Stimulated activated memory B cell treated with anti-CD40 and anti-IgM and Interleukin-4, amounts not matched to agents 10 μg/mL and 1 μg/mL and 100 μg/mL, for 72 hours (primary cell): Measurements from ENCODE around the gene PDE1A.
A peak's percentile ranks its signal among the peaks of the same experiment; 100 is the strongest.
"Not testable (repeated sequence)": the region's sequence is repeated elsewhere in the genome, so short reads cannot be mapped to it uniquely, and the experiment has no call there.

Experiments used
- ATAC-seq: fragments of 150-1000 bp; cut with Tn5 transposase; 2 replicates; pipeline ENCODE4 v1.10.0; 2021
- H3K27ac Mint-ChIP-seq: one replicate; pipeline ENCODE4 v1.8.0; 2022; ENCODE audit warnings: mild to moderate bottlenecking, mixed read lengths
- H3K27me3 Mint-ChIP-seq: one replicate; pipeline ENCODE4 v1.8.0; 2022; ENCODE audit warnings: mixed read lengths
- H3K36me3 Mint-ChIP-seq: one replicate; pipeline ENCODE4 v1.8.0; 2022; ENCODE audit warnings: mixed read lengths
- H3K4me1 Mint-ChIP-seq: one replicate; pipeline ENCODE4 v1.8.0; 2022; ENCODE audit warnings: mixed read lengths
- H3K4me3 Mint-ChIP-seq: one replicate; pipeline ENCODE4 v1.8.0; 2022; ENCODE audit warnings: mild to moderate bottlenecking, moderate library complexity, mixed read lengths
- H3K9me3 Mint-ChIP-seq: one replicate; pipeline ENCODE4 v1.8.0; 2022; ENCODE audit warnings: mixed read lengths

PDE1A gene

DNA sequence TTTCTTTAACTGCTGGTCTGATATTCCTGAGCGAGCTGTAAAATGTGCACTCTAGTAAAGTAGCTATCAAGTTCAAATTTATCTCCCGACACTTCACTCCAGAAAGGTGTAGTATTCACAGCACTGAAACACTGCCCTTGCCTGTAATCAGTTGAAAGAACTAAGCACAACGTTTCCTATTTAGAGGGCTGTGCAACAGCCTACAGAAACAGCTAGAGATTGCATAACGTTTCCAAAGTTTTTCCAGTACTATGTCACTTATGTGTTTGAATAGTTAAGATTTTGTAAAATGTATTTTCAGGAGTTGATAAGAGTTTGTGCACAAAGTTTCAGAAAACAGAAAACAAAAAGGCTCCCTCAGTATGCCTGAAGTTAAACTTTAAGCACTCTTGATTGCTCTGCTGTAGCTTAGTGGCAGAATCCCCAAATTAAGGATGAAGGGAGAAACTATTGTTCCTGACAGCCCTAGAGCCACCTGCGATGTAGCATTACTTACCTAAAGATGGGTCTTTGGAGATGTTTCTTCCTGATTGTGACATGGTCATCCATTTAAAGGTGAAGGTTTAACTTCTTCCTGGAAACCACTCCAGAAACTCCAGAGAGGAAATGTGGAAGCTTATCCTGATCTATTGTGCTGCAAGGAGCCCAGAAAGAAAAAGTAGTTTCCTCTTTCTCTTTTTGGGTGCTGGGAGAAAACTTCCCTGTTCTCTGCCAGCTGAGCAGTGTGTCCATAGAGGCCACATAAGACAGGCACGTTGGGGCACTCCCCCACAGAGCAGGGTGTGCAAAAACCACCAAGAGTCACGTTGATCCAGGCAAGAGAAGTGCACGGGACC, 536 bp downstream of the PDE1A start:
- Mint-ChIP-seq H3K27ac (no peak overlapping the region), H3K4me3 (no peak overlapping the region), H3K9me3 (peaks cover 4% of the 10 kb centered on the region), H3K4me1 (no peaks in the 10 kb centered on the region), H3K36me3 (no peaks in the 10 kb centered on the region), H3K27me3 (no peaks in the 10 kb centered on the region)
- peak; percentile 36 for ATAC-seq

GRCh38 chr2:182422864-182423263, 4.0 kb downstream of the PDE1A start:
- H3K4me1 Mint-ChIP-seq: no peaks in the 10 kb centered on the region
- H3K36me3 Mint-ChIP-seq: no peaks in the 10 kb centered on the region
- H3K4me3 Mint-ChIP-seq: no peak overlapping the region
- no peak for ATAC-seq
- no peaks in the 10 kb centered on the region for H3K9me3 Mint-ChIP-seq
- no peaks in the 10 kb centered on the region for H3K27me3 Mint-ChIP-seq
- no peak overlapping the region for H3K27ac Mint-ChIP-seq

- Mint-ChIP-seq H3K9me3 (no peaks in the 10 kb centered on the region), H3K4me1 (no peaks in the 10 kb centered on the region), H3K36me3 (no peaks in the 10 kb centered on the region), H3K4me3 (no peak overlapping the region), H3K27ac (no peak overlapping the region), H3K27me3 (no peaks in the 10 kb centered on the region)
- ATAC-seq: no peak
Measured at GRCh38 chr2:182420669-182421068, 6.2 kb downstream of the PDE1A start.

DNA sequence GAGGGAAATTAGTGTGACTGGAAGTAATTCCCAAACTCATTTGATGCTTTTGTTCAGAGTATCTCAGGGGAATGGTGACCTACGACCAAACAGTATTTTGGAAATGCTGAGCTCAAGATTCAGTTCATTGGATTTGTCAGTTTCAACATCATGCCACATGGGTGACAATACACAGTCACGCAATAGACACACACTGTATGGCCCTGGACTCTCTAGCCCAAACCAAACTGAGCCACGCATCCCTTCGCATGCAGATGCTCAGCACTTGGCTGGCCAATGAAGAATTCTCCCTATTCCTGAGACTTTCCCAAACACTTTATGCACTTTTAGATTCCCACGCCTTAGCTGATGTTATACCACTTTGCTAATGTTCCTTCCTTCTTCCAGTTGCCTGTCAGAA, 10.0 kb downstream of the PDE1A start:
- Mint-ChIP-seq H3K27me3 (no peaks in the 10 kb centered on the region), H3K9me3 (no peaks in the 10 kb centered on the region), H3K27ac (no peak overlapping the region), H3K4me1 (no peaks in the 10 kb centered on the region), H3K4me3 (no peak overlapping the region), H3K36me3 (no peaks in the 10 kb centered on the region)
- no peak for ATAC-seq

GRCh38 chr2:182416191-182416590, 10.6 kb downstream of the PDE1A start:
- Mint-ChIP-seq H3K36me3 (no peaks in the 10 kb centered on the region), H3K27me3 (no peaks in the 10 kb centered on the region), H3K9me3 (no peaks in the 10 kb centered on the region), H3K4me1 (no peaks in the 10 kb centered on the region), H3K27ac (no peak overlapping the region), H3K4me3 (no peak overlapping the region)
- ATAC-seq: no peak

GRCh38 chr2:182415771-182416170, 11.1 kb downstream of the PDE1A start:
- H3K27me3 Mint-ChIP-seq: no peaks in the 10 kb centered on the region
- no peak overlapping the region for H3K27ac Mint-ChIP-seq
- no peaks in the 10 kb centered on the region for H3K9me3 Mint-ChIP-seq
- no peak for ATAC-seq
- H3K4me1 Mint-ChIP-seq: no peaks in the 10 kb centered on the region
- no peaks in the 10 kb centered on the region for H3K36me3 Mint-ChIP-seq
- H3K4me3 Mint-ChIP-seq: no peak overlapping the region

GRCh38 chr2:182412858-182413257, 14.0 kb downstream of the PDE1A start:
- no peak overlapping the region for H3K27ac Mint-ChIP-seq
- no peak overlapping the region for H3K4me3 Mint-ChIP-seq
- no peak for ATAC-seq
- H3K27me3 Mint-ChIP-seq: no peaks in the 10 kb centered on the region
- H3K9me3 Mint-ChIP-seq: no peaks in the 10 kb centered on the region
- no peaks in the 10 kb centered on the region for H3K4me1 Mint-ChIP-seq
- H3K36me3 Mint-ChIP-seq: no peaks in the 10 kb centered on the region

GRCh38 chr2:182410120-182410519, 16.7 kb downstream of the PDE1A start:
- Mint-ChIP-seq H3K9me3 (no peaks in the 10 kb centered on the region), H3K36me3 (no peaks in the 10 kb centered on the region), H3K4me3 (no peak overlapping the region), H3K27ac (no peak overlapping the region), H3K4me1 (no peaks in the 10 kb centered on the region), H3K27me3 (no peaks in the 10 kb centered on the region)
- ATAC-seq: no peak

DNA sequence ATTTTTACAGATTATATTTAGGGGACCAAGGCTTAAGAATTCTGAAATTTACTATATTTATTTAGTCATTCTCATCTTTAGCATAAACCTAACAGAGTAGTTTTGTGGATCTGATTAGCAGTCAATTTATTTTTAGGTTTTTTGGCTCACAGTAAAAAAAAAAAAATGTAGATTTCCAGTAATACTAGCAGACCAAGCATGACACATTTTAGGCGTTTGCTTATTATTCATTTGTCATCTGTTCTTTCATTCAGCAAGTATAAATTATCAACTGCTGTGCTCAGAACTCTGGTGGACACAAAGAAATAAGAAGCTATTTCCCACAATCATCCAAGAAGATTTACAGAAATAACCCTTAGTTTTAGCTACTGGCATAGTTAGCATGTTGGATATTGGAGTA, 20.6 kb downstream of the PDE1A start:
- Mint-ChIP-seq H3K27me3 (no peaks in the 10 kb centered on the region), H3K4me1 (no peaks in the 10 kb centered on the region), H3K36me3 (no peaks in the 10 kb centered on the region), H3K27ac (no peak overlapping the region), H3K9me3 (no peaks in the 10 kb centered on the region), H3K4me3 (no peak overlapping the region)
- ATAC-seq: no peak

DNA sequence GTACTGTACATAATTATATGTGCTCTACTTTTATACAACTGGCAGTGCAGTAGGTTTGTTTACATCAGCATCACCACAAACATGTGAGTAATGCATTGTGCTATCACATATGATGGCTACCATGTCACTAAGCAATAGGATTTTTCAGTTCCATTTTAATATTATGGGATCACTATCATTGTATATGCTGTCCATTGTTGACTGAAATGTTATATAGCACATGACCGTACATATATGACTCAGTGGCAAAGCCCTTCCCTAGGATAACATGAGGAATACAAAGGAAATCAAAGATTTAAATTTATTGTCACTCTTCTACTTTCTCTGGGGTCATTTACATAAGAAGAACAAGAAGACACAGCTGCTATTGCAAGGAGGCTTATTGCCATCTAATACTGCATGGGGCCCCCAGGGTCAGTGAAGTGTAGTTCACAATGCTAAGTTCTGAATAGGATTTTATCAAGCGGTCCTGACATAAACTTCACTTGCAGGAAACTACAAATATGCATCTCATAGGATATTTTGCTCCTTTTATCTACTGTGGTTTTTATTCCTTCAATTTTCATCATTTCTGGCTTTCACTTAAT, 21.8 kb downstream of the PDE1A start:
- no peak overlapping the region for H3K4me3 Mint-ChIP-seq
- no peaks in the 10 kb centered on the region for H3K9me3 Mint-ChIP-seq
- no peaks in the 10 kb centered on the region for H3K4me1 Mint-ChIP-seq
- no peaks in the 10 kb centered on the region for H3K36me3 Mint-ChIP-seq
- ATAC-seq: no peak
- H3K27me3 Mint-ChIP-seq: no peaks in the 10 kb centered on the region
- H3K27ac Mint-ChIP-seq: no peak overlapping the region

GRCh38 chr2:182404092-182404491, 22.7 kb downstream of the PDE1A start:
- Mint-ChIP-seq H3K4me1 (no peaks in the 10 kb centered on the region), H3K27ac (no peak overlapping the region), H3K27me3 (no peaks in the 10 kb centered on the region), H3K36me3 (no peaks in the 10 kb centered on the region), H3K9me3 (no peaks in the 10 kb centered on the region), H3K4me3 (no peak overlapping the region)
- no peak for ATAC-seq

- Mint-ChIP-seq H3K4me1 (no peaks in the 10 kb centered on the region), H3K27ac (no peak overlapping the region), H3K9me3 (peaks cover 2% of the 10 kb centered on the region), H3K27me3 (no peaks in the 10 kb centered on the region), H3K4me3 (no peak overlapping the region), H3K36me3 (no peaks in the 10 kb centered on the region)
- ATAC-seq: no peak
Measured at GRCh38 chr2:182393270-182393760, 33.5 kb downstream of the PDE1A start.

DNA sequence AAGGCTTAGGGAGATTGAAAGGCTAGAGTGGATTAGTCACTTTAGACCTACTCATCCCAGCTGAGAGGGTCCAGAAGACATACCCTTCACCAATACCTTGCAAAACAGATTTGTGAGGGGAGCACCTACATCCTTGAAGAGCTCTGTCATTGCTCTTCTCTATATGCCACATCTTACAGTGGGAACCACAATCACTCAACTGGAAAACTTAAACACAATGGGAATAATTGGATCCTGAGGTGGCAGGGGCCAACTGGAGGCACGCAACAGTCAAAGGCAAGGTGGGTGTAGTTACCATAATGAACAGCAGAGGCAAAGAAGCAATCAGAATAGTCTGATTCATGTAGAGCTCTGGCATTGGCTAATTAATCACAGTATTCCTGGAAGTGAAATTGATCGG, 35.4 kb downstream of the PDE1A start:
- Mint-ChIP-seq H3K36me3 (no peaks in the 10 kb centered on the region), H3K27ac (no peak overlapping the region), H3K9me3 (peaks cover 2% of the 10 kb centered on the region), H3K4me1 (no peaks in the 10 kb centered on the region), H3K27me3 (no peaks in the 10 kb centered on the region), H3K4me3 (no peak overlapping the region)
- no peak for ATAC-seq

- H3K4me1 Mint-ChIP-seq, H3K4me3 Mint-ChIP-seq, ATAC-seq, H3K27ac Mint-ChIP-seq, H3K36me3 Mint-ChIP-seq, H3K27me3 Mint-ChIP-seq: not testable (repeated sequence)
- peaks cover 15% of the 10 kb centered on the region for H3K9me3 Mint-ChIP-seq
Measured at GRCh38 chr2:182386267-182386880, 40.5 kb downstream of the PDE1A start.

GRCh38 chr2:182384860-182385259, 42.0 kb downstream of the PDE1A start:
- ATAC-seq: no peak
- no peak overlapping the region for H3K4me3 Mint-ChIP-seq
- no peaks in the 10 kb centered on the region for H3K27me3 Mint-ChIP-seq

DNA sequence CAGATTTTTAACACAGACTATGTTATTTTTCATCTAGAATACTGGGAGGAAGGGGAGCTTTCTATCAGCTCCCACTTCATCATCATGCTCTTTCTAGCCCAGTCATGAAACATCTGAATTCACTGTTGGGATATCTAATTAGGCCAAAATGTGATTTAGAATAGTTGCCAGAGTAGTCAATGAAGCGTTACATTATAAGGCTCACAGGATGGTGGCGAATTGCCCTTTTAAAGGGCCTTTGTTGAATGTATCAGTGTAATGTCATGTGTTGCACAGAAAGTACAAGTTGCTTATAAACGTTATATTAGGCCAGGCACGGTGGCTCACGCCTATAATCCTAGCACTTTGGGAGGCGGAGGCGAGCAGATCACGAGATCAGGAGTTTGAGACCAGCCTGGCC, 45.6 kb downstream of the PDE1A start:
- Mint-ChIP-seq H3K9me3 (peaks cover 23% of the 10 kb centered on the region), H3K36me3 (no peaks in the 10 kb centered on the region), H3K4me1 (no peaks in the 10 kb centered on the region), H3K27ac (no peak overlapping the region), H3K27me3 (no peaks in the 10 kb centered on the region), H3K4me3 (no peak overlapping the region)
- no peak for ATAC-seq

More at GRCh38 chr2:182384860-182385259, 42.0 kb downstream of the PDE1A start:
- Mint-ChIP-seq H3K4me1 (no peaks in the 10 kb centered on the region), H3K36me3 (no peaks in the 10 kb centered on the region), H3K27ac (no peak overlapping the region), H3K9me3 (peaks cover 15% of the 10 kb centered on the region)
